Common myeloid progenitor, CD34-positive (primary cell): ENCODE results near the gene KRTAP20-1.

ENCODE experiments used
- CTCF ChIA-PET: fragments of 350-600 bp; sonication (Branson Sonifier 250); formaldehyde crosslinking; loops from one replicate; lab custom pipeline; 2021; ENCODE audit warnings: antibody characterized with exemption; lab: Charles Lee
- POLR2A ChIA-PET: fragments of 350-600 bp; sonication (Branson Sonifier 250); formaldehyde crosslinking; loops from one replicate; lab custom pipeline; 2021; ENCODE audit warnings: antibody characterized with exemption; lab: Charles Lee
- DNase-seq, 3 donors: peaks; one replicate each; pipeline versions ENCODE4 v3.0.0 to v3.0.0-alpha.2; 2013
- H3K27ac ChIP-seq, 2 experiments: 1 replicate in 1 of 2; 2 replicates in 1 of 2; pipeline ENCODE4 v1.7.0; 2013; ENCODE audit warnings: inconsistent platforms in 2 of 2, low read length in 2 of 2, mild to moderate bottlenecking in 2 of 2, low read depth in 1 of 2, moderate library complexity in 1 of 2; ENCODE audit not compliant: severe bottlenecking in 2 of 2, insufficient read depth in 1 of 2, poor library complexity in 1 of 2
- H3K27me3 ChIP-seq, 5 experiments: replicated peaks in 2 of 5; 1 replicate in 3 of 5; 2 replicates in 2 of 5; pipeline versions ENCODE4 v1.6.1 to v1.7.0; 2013; ENCODE audit warnings: low read length in 4 of 5, mild to moderate bottlenecking in 2 of 5, moderate library complexity in 2 of 5, inconsistent platforms in 1 of 5; ENCODE audit not compliant: insufficient read depth in 5 of 5, control insufficient read depth in 4 of 5
- H3K36me3 ChIP-seq, 4 experiments: 1 replicate in 2 of 4; 2 replicates in 2 of 4; pipeline versions ENCODE4 v1.6.1 to v1.7.0; 2013; ENCODE audit warnings: low read length in 3 of 4, control low read depth in 1 of 4, mild to moderate bottlenecking in 1 of 4; ENCODE audit not compliant: control insufficient read depth in 4 of 4, insufficient read depth in 4 of 4
- H3K4me1 ChIP-seq, 4 experiments: 1 replicate in 3 of 4; 2 replicates in 1 of 4; pipeline versions ENCODE4 v1.6.1 to v1.7.1; 2013; ENCODE audit warnings: low read length in 3 of 4, mild to moderate bottlenecking in 3 of 4, control low read depth in 1 of 4, inconsistent platforms in 1 of 4, moderate library complexity in 1 of 4; ENCODE audit not compliant: control insufficient read depth in 4 of 4, insufficient read depth in 4 of 4; ENCODE audit errors: control extremely low read depth in 1 of 4
- H3K4me3 ChIP-seq, 7 experiments: 1 replicate in 4 of 7; 2 replicates in 3 of 7; pipeline versions ENCODE4 v1.5.1 to v1.7.0; 2013; ENCODE audit warnings: mild to moderate bottlenecking in 7 of 7, low read length in 6 of 7, moderate library complexity in 6 of 7, inconsistent platforms in 2 of 7, low read depth in 2 of 7, control low read depth in 1 of 7; ENCODE audit not compliant: insufficient read depth in 4 of 7, control insufficient read depth in 1 of 7; ENCODE audit errors: extremely low read depth in 1 of 7
- H3K9me3 ChIP-seq, 5 experiments: 1 replicate in 4 of 5; 2 replicates in 1 of 5; pipeline versions ENCODE4 v1.6.1 to v1.7.1; 2013; ENCODE audit warnings: low read length in 4 of 5, mild to moderate bottlenecking in 2 of 5, inconsistent platforms in 1 of 5, low read depth in 1 of 5, moderate library complexity in 1 of 5; ENCODE audit not compliant: control insufficient read depth in 4 of 5, insufficient read depth in 2 of 5; ENCODE audit errors: control extremely low read depth in 1 of 5
- WGBS: methylation state at CpG from one replicate; pipeline ENCODE4 v1.1.5; 2013; ENCODE audit not compliant: insufficient coverage; 5-methylcytosine and 5-hydroxymethylcytosine counted together

Gene KRTAP20-1

DNA sequence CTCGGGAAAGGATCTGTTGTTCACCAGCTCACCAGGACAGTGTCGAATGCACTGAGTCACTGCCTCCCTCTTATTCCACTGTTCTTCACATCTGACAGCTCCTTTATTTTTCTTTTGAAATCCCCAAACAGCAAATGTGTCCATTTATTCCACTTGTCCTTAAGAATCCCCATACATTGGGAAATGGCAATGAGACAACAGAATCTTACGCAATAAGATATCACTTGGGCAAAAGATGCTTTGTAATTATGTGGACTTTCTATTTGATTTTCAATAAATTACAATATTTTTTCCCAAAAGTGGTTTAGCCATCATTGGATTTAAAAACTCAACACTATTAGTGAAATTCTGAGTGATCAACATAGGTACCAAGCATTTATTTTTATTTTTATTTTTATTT, 22.5 kb downstream of the KRTAP20-1 start:
- peaks cover 0 to 3% (median 0%) of the 10 kb centered on the region in 5 experiments for H3K9me3 ChIP-seq
- 89% methylated on average over 2 of the region's 3 CpGs for WGBS
- no peak overlapping the region for H3K4me3 ChIP-seq
- no peak for DNase-seq
- POLR2A ChIA-PET = no interaction called here
- H3K36me3 ChIP-seq = no peaks in the 10 kb centered on the region
- H3K4me1 ChIP-seq = no peaks in the 10 kb centered on the region
- no peak overlapping the region for H3K27ac ChIP-seq
- CTCF ChIA-PET = no interaction called here
- H3K27me3 ChIP-seq = no peaks in the 10 kb centered on the region

- 100% methylated on average over 1 of the region's 2 CpGs for WGBS
- Histone ChIP-seq H3K36me3 (no peaks in the 10 kb centered on the region), H3K9me3 (peaks cover 0 to 3% (median 0%) of the 10 kb centered on the region in 5 experiments), H3K4me1 (no peaks in the 10 kb centered on the region), H3K4me3 (no peak within 1 kb of the TSS), H3K27ac (no peak within 1 kb of the TSS), H3K27me3 (no peaks in the 10 kb centered on the region)
- CTCF ChIA-PET = no interaction called here
- POLR2A ChIA-PET = no interaction called here
- DNase-seq = no peak
Observed at GRCh38 chr21:30642564-30642963, 26.3 kb downstream of the KRTAP20-1 start, which contains the start of gene KRTAP20-3. KRTAP20-3 (plus strand) TSS chr21:30642864.

DNA sequence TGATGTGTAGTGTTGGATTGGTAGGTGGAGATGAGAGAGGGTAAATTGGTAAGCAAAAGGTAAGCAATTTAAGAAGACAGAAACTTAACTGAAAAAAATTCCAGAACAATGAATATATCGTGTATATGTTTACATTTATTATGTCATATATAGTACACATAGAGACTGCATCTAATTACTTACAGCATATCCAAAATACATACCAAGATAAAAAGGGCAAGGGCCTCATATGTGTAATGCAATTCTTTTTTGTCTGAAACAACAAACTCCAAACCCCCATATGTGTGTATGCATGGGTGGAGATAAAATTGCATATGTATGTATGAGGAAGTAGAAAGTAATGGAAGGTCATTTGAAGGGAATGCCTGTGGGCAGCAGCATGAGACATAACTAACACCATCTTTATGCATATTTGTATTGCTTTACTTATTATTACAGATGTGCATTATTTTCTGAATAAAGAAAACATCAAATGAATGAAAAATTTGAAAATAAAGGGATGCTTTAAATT, 30.7 kb downstream of the KRTAP20-1 start:
- CTCF ChIA-PET = no interaction called here
- Histone ChIP-seq H3K36me3 (no peaks in the 10 kb centered on the region), H3K4me1 (no peaks in the 10 kb centered on the region), H3K9me3 (peaks cover 0 to under 1% (median 0%) of the 10 kb centered on the region in 5 experiments), H3K27ac (no peak overlapping the region), H3K27me3 (no peaks in the 10 kb centered on the region), H3K4me3 (no peak overlapping the region)
- no peak for DNase-seq
- POLR2A ChIA-PET = no interaction called here
- no CpG with 5 or more reads among the region's 1 CpG for WGBS

GRCh38 chr21:30652891-30653290, 36.7 kb downstream of the KRTAP20-1 start:
- ChIA-PET CTCF (no interaction called here), POLR2A (no interaction called here)
- H3K36me3 ChIP-seq = no peaks in the 10 kb centered on the region
- H3K27me3 ChIP-seq = no peaks in the 10 kb centered on the region
- H3K27ac ChIP-seq = no peak overlapping the region
- no peak overlapping the region for H3K4me3 ChIP-seq
- H3K4me1 ChIP-seq = no peaks in the 10 kb centered on the region
- no peak for DNase-seq
- H3K9me3 ChIP-seq = no peaks in the 10 kb centered on the region
